SK-N-SH treated with all-trans-retinoic acid at 6 μM for 48 hours (cell line): ENCODE results near the gene FAM111B.
A peak's percentile ranks its signal among the peaks of the same experiment; 100 is the strongest.

Source experiments
- ATAC-seq: fragments of 200-7000 bp; cut with Tn5 transposase; 3 replicates; pipeline ENCODE4 v1.9.1; 2020; ENCODE audit warnings: mild to moderate bottlenecking, moderate library complexity
- ARNTL ChIP-seq: fragments of 450-650 bp; formaldehyde crosslinking; IDR thresholded peaks from 2 replicates; pipeline ENCODE4 v1.5.0; 2020; ENCODE audit warnings: low read depth, mild to moderate bottlenecking, moderate library complexity, borderline replicate concordance
- BACH2 ChIP-seq: fragments of 250-450 bp; sonication (Bioruptor Pico); IDR thresholded peaks from 2 replicates; pipeline ENCODE4 v1.9.0; 2021; ENCODE audit warnings: mild to moderate bottlenecking, borderline replicate concordance
- CSDC2 ChIP-seq: fragments of 250-450 bp; sonication (Bioruptor Pico); IDR thresholded peaks from 2 replicates; pipeline ENCODE4 v1.5.0; 2020; ENCODE audit warnings: mild to moderate bottlenecking, moderate library complexity
- CSRNP3 ChIP-seq: fragments of 250-450 bp; sonication (Bioruptor Pico); IDR thresholded peaks from 2 replicates; pipeline ENCODE4 v1.5.1; 2021; ENCODE audit warnings: mild to moderate bottlenecking, moderate library complexity
- ESRRG ChIP-seq: fragments of 250-450 bp; sonication (Bioruptor Pico); IDR thresholded peaks from 2 replicates; pipeline ENCODE4 v1.6.1; 2021; ENCODE audit warnings: mild to moderate bottlenecking
- GLIS3 ChIP-seq: fragments of 250-450 bp; sonication (Bioruptor Pico); IDR thresholded peaks from 2 replicates; pipeline ENCODE4 v1.5.0; 2020; ENCODE audit warnings: mild to moderate bottlenecking, moderate library complexity
- ISL1 ChIP-seq: fragments of 250-450 bp; sonication (Bioruptor Pico); IDR thresholded peaks from 2 replicates; pipeline ENCODE4 v2.1.2; 2022; ENCODE audit warnings: mild to moderate bottlenecking, moderate library complexity
- OSR1 ChIP-seq: fragments of 250-450 bp; sonication (Bioruptor Pico); IDR thresholded peaks from 2 replicates; pipeline ENCODE4 v1.8.0; 2022; ENCODE audit warnings: moderate library complexity, mild to moderate bottlenecking, inconsistent platforms
- PPARA ChIP-seq: fragments of 250-450 bp; sonication (Bioruptor Pico); IDR thresholded peaks from 2 replicates; pipeline ENCODE4 v1.5.0; 2020; ENCODE audit warnings: mild to moderate bottlenecking, borderline replicate concordance
- RARB ChIP-seq: fragments of 250-450 bp; sonication (Bioruptor Pico); IDR thresholded peaks from 2 replicates; pipeline ENCODE4 v1.8.0; 2021; ENCODE audit warnings: mild to moderate bottlenecking, moderate library complexity
- SNAI2 ChIP-seq: fragments of 250-450 bp; sonication (Bioruptor Pico); IDR thresholded peaks from 2 replicates; pipeline ENCODE4 v1.5.0; 2020; ENCODE audit warnings: mild to moderate bottlenecking, moderate library complexity
- TCF4 ChIP-seq: fragments of 250-450 bp; sonication (Bioruptor Pico); IDR thresholded peaks from 2 replicates; pipeline ENCODE4 v1.8.0; 2021; ENCODE audit warnings: mild to moderate bottlenecking, moderate library complexity, borderline replicate concordance
- TOX ChIP-seq: fragments of 250-450 bp; sonication (Bioruptor Pico); IDR thresholded peaks from 2 replicates; pipeline ENCODE4 v1.8.0; 2021; ENCODE audit warnings: mild to moderate bottlenecking, moderate library complexity, borderline replicate concordance
- ZC3H10 ChIP-seq: fragments of 250-450 bp; sonication (Bioruptor Pico); IDR thresholded peaks from 2 replicates; pipeline ENCODE4 v1.5.1; 2021; ENCODE audit warnings: mild to moderate bottlenecking, moderate library complexity
- ZFP3 ChIP-seq: fragments of 250-450 bp; sonication (Bioruptor Pico); IDR thresholded peaks from 2 replicates; pipeline ENCODE4 v1.5.0; 2020; ENCODE audit warnings: mild to moderate bottlenecking, moderate library complexity
- ZFP30 ChIP-seq: fragments of 450-650 bp; formaldehyde crosslinking; IDR thresholded peaks from 2 replicates; pipeline ENCODE4 v1.5.0; 2022; ENCODE audit warnings: mild to moderate bottlenecking, moderate library complexity
- ZNF565 ChIP-seq: fragments of 450-650 bp; formaldehyde crosslinking; conservative IDR thresholded peaks from 2 replicates; pipeline ENCODE4 v1.5.0; 2020; ENCODE audit warnings: low read depth, mild to moderate bottlenecking, moderate library complexity
- ZNF70 ChIP-seq: fragments of 450-650 bp; formaldehyde crosslinking; IDR thresholded peaks from 2 replicates; pipeline ENCODE4 v1.5.0; 2020; ENCODE audit warnings: mild to moderate bottlenecking, moderate library complexity
- TF ChIP-seq, protein P1 (sequence below): fragments of 250-450 bp; sonication (Bioruptor Pico); IDR thresholded peaks from 2 replicates; pipeline ENCODE4 v1.8.0; 2020; ENCODE audit warnings: mild to moderate bottlenecking, moderate library complexity, borderline replicate concordance
- TF ChIP-seq, protein P2 (sequence below): fragments of 250-450 bp; sonication (Bioruptor Pico); IDR thresholded peaks from 2 replicates; pipeline ENCODE4 v1.8.0; 2021; ENCODE audit warnings: low read depth, mild to moderate bottlenecking, moderate library complexity, borderline replicate concordance
- TF ChIP-seq, protein P3 (sequence below): fragments of 250-450 bp; sonication (Bioruptor Pico); IDR thresholded peaks from 2 replicates; pipeline ENCODE4 v1.5.1; 2020; ENCODE audit warnings: low read depth, mild to moderate bottlenecking, moderate library complexity

The FAM111B gene

DNA sequence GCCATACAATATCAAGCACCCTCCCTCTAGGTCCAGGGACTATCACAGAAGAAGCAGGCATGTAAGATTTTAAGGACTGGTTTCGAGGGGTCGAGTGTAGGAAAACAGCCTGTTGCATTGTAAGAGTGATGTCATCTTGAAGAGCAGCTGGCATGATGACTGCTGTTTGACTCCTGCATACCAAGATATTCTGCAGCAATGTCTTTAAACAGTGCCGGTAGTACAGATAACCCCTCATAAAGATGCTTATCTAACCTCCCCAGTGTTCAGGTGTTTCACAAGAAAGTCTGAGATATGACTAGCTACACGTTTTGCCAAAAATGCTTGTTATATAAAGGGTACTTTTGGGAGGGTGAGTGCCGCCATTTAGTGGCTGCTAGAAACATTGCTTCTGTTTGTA lies 47.6 kb downstream of the FAM111B start (continued):
- TF ChIP-seq TOX (no peak), CSDC2 (no peak)

GRCh38 chr11:59157433-59157832 lies 50.4 kb downstream of the FAM111B start:
- no peak for ATAC-seq
- TF ChIP-seq ZNF565 (CRISPR knock-in tag) (no peak), ARNTL (CRISPR knock-in tag) (no peak), ISL1 (CRISPR knock-in tag) (no peak), CSDC2 (no peak), ZNF70 (no peak), ESRRG (no peak), TOX (no peak), PPARA (CRISPR knock-in tag) (no peak), SNAI2 (CRISPR knock-in tag) (no peak), TCF4 (no peak), OSR1 (CRISPR knock-in tag) (no peak), ZFP3 (CRISPR knock-in tag) (no peak), GLIS3 (CRISPR knock-in tag) (no peak), ZFP30 (CRISPR knock-in tag) (no peak), ZC3H10 (no peak), CSRNP3 (no peak)
- TF ChIP-seq, protein P1, sequence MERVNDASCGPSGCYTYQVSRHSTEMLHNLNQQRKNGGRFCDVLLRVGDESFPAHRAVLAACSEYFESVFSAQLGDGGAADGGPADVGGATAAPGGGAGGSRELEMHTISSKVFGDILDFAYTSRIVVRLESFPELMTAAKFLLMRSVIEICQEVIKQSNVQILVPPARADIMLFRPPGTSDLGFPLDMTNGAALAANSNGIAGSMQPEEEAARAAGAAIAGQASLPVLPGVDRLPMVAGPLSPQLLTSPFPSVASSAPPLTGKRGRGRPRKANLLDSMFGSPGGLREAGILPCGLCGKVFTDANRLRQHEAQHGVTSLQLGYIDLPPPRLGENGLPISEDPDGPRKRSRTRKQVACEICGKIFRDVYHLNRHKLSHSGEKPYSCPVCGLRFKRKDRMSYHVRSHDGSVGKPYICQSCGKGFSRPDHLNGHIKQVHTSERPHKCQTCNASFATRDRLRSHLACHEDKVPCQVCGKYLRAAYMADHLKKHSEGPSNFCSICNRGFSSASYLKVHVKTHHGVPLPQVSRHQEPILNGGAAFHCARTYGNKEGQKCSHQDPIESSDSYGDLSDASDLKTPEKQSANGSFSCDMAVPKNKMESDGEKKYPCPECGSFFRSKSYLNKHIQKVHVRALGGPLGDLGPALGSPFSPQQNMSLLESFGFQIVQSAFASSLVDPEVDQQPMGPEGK (CRISPR knock-in tag), result no peak
- TF ChIP-seq, protein P2, sequence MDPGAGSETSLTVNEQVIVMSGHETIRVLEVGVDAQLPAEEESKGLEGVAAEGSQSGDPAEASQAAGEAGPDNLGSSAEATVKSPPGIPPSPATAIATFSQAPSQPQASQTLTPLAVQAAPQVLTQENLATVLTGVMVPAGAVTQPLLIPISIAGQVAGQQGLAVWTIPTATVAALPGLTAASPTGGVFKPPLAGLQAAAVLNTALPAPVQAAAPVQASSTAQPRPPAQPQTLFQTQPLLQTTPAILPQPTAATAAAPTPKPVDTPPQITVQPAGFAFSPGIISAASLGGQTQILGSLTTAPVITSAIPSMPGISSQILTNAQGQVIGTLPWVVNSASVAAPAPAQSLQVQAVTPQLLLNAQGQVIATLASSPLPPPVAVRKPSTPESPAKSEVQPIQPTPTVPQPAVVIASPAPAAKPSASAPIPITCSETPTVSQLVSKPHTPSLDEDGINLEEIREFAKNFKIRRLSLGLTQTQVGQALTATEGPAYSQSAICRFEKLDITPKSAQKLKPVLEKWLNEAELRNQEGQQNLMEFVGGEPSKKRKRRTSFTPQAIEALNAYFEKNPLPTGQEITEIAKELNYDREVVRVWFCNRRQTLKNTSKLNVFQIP (CRISPR knock-in tag), result no peak
- TF ChIP-seq, protein P3, sequence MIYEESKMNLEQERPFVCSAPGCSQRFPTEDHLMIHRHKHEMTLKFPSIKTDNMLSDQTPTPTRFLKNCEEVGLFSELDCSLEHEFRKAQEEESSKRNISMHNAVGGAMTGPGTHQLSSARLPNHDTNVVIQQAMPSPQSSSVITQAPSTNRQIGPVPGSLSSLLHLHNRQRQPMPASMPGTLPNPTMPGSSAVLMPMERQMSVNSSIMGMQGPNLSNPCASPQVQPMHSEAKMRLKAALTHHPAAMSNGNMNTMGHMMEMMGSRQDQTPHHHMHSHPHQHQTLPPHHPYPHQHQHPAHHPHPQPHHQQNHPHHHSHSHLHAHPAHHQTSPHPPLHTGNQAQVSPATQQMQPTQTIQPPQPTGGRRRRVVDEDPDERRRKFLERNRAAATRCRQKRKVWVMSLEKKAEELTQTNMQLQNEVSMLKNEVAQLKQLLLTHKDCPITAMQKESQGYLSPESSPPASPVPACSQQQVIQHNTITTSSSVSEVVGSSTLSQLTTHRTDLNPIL, result no peak
- TF ChIP-seq, all 23 proteins: peak for 0

GRCh38 chr11:59158206-59159068 lies 51.4 kb downstream of the FAM111B start:
- peak; percentile 98 for ATAC-seq
- TF ChIP-seq GLIS3 (CRISPR knock-in tag) (no peak), ZFP30 (CRISPR knock-in tag) (no peak)
- TF ChIP-seq, protein P3, result no peak

DNA sequence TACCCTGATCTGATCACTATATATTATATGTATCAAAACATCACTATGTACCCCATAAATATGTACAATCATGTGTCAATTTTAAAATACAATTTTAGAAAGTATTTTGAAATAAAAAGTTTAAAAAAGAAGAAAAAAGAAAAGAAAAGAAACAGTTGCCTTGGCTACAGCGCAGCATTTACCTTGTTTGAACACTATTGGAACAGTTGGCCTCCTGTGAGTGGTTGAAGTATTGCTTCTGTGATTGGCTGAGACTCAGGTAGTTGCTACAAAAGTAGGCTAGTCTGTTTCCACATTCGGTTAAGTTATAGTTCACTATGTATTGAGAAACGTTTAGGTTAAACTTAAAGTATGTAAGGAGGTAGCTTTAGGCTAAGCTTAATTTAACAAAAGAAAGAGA lies 57.0 kb downstream of the FAM111B start:
- no peak for ATAC-seq
- TF ChIP-seq, protein P1 (CRISPR knock-in tag), result no peak
- TF ChIP-seq SNAI2 (CRISPR knock-in tag), result no peak
- TF ChIP-seq CSRNP3, result no peak
- TF ChIP-seq ARNTL (CRISPR knock-in tag), result no peak
- TF ChIP-seq, protein P3, result no peak
- TF ChIP-seq TOX, result no peak
- no peak for TF ChIP-seq RARB (CRISPR knock-in tag)
- no peak for TF ChIP-seq BACH2
- TF ChIP-seq ZNF565 (CRISPR knock-in tag), result no peak
- TF ChIP-seq ZFP30 (CRISPR knock-in tag), result no peak
- no peak for TF ChIP-seq CSDC2
- TF ChIP-seq OSR1 (CRISPR knock-in tag), result no peak
- no peak for TF ChIP-seq GLIS3 (CRISPR knock-in tag)
